HG02798 (cell line): Measurements from ENCODE around the gene RAP1B.

Experiments
- ATAC-seq: cut with Tn5 transposase; IDR thresholded peaks from one replicate; pipeline ENCODE4 v1.9.1; 2021; ENCODE audit warnings: mild to moderate bottlenecking; ENCODE audit not compliant: unreplicated experiment, poor library complexity

The RAP1B gene

DNA sequence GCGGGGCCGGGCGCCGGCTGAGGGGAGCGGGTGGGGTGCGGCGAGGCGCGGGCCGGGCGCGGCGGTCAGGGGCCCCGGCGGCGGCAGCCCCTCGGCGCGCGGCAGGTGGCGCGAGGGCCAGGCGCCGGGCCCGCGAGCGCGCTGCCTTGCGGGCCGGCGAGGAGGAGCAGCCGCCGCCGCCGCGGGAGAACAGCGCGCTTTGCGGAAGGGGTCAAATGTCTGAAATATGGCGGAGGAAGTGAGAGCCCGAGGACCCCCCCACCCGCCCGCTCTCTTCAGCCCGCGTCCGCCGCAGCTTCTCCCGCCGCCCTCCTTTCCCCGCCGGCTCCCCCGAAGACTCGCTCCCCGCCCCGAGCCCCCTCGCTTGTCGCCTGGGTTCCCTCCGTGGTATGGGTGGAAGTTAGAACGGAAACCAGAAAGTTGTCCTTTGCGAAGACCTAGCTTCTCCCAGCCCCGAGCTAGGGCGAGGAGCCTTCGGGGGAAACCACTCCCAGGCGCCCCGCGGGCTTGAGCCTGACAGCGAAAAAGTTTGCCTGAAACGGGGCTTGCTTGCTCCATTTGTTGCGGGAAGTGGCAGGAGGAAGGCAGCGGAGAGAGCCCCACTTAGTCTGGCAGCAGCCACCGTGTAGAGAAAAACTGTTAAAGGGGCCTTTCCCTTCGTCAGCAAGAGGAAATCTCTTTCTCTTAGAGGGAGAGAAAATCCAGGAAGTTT lies 551 bp downstream of the RAP1B start:
- peak; percentile 36 for ATAC-seq

GRCh38 chr12:68611806-68612160 lies 1.1 kb downstream of the RAP1B start:
- no peak for ATAC-seq

GRCh38 chr12:68612202-68612601 lies 1.5 kb downstream of the RAP1B start:
- no peak for ATAC-seq

DNA sequence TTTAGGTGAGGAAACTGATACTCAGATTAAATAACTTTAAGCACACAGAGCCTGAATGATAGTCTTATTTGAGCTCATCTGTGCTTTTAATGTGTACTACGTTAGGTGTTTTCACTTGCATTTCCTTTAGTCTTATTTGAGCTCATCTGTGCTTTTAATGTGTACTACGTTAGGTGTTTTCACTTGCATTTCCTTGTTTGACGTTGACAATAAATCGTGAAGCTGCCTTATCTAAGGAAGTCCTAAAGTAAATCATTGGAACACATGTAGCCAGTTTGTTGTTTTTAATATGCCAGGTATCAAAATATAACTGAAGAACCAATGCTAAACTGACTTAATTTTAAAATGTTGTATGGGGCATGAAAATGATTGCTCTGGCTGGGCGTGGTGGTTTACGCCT lies 2.0 kb downstream of the RAP1B start:
- ATAC-seq = no peak

GRCh38 chr12:68613209-68613904 lies 2.7 kb downstream of the RAP1B start:
- ATAC-seq = no peak

DNA sequence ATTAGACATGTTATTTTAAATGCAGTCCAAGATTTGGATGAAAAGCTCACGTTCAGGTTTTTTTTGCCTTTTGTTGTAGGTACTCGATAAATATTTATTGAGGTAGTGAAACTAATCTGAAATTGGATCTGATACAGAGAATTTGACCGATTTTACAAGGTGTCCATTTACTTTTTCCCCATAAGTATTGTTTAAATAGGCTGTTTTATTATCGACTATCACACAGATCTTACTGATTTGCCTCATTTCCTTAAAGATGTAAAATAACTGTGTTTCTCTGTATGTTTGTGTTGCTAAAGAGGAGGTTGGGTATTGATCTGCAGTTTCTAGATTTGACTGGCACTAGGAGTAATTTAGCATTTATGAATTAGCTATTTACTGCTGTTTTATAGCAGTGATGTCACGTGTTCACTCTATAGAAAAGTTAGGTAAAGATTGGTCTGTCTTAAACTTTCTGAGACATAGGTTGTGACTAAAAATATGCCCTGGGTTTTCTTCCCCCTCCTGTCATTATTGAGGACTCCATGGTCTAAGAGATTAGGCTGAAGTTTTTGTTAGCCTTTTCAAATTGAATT lies 3.5 kb downstream of the RAP1B start:
- no peak for ATAC-seq

- ATAC-seq = no peak
These were observed 4.1 kb downstream of the RAP1B start for GRCh38 chr12:68614769-68615168.

DNA sequence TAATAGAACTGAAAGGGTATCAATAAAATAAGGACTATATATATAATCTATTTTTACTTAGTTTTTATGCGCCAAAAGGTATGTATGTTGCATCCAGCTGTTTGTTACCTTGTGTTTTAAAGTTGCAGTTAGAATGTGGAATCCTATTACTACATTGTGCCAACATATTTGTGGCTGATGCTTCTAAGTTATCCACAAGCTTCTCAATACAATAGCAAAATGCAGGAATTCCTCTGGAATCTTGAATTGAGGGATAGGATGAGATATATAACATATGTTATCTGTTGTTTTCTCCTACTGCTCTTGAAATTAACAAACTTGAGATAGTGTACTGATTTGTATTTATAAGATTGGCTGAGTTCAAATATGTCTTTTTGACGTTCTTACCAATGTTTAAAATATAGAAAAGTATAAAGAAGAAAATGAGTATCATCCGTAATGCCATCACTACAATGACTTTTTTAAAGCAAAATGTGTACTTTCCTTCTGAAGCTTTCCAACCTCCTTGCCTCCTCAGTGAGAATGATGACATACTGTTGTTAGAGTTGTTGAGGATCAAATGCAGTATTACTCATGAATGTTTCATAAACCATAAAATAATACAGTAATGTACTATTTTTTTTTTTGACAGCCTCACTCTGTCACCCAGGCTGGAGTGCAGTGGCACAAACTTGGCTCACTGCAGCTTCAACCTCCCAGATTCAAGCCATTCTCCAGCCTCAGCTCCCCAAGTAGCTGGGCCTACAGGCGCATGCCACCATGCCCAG lies 6.6 kb downstream of the RAP1B start:
- ATAC-seq = no peak

- no peak for ATAC-seq
These were observed 8.8 kb downstream of the RAP1B start for GRCh38 chr12:68619541-68619940.

DNA sequence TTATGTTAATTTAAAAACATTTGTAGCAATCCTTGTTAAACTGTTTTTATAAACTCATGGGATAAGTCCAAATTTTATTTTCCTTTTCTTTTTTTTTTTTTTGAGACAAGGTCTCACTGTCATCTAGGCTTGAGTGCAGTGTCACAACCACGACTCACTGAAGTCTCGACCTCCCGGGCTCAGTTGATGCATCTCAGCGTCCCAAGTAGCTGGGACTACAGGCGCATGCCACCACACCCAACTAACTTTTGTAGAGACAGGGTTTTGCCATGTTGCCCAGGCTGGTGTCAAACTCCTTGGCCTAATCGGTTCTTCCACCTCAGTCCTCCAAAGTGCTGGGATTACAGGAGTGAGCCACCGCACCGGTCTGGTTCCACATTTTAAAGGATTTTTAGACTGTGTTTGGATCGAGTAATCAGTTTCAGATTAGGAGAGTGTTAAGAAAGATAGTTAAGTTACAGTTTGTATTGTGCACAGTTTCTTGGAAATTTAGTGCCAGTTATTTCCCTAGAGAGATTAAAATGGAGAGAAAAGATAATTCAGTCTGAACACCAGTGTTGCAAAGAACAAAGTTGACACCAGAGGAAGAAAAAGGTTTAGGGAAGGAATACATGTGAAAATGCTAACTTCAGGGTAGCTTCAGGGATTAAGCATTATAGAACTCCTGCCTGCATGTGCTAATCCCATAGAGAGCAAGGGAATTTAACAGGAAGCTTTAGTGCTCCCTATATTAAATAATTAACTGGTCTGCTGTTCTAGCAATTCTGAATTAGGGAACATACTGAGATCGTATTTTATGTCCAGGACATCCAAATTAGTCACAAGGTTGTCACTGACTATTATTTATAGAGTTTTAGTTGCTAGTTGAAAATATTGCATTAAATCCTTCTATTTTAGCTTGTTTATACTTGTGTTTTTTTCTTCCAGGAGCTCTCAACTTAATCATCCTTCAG lies 10.1 kb downstream of the RAP1B start:
- ATAC-seq = no peak

DNA sequence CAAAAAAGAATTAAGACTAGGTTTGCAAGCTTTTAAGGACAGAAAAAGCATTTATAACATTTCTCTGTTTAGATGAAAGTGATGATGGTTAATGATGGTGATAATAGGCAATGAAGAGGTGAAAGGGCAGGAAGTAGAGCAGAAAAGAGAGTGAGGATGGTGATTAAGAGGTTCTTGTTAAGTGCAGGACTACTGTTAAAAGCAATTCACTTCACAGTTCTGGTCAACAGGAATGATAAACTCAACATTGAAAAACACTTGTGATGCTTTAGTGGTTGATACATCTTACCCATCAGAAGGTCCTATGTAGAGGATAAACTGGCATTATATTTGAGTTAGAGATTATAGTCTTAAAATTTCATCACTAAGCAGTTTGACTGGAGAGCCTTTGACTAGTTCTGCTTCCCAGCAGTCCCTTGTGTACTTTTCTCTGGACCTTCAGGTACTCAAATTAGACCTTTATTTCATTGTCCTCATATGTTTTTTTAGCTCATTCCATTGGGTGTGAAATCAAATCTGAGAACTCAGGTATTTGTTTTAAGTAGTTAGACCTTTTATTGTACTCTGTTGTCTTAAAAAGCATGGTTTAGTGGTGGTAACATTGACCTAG lies 10.9 kb downstream of the RAP1B start:
- no peak for ATAC-seq

- ATAC-seq = no peak
These were observed 11.6 kb downstream of the RAP1B start for GRCh38 chr12:68622250-68622649.

GRCh38 chr12:68623059-68623458 lies 12.4 kb downstream of the RAP1B start:
- no peak for ATAC-seq

- ATAC-seq = no peak
These were observed 13.3 kb downstream of the RAP1B start for GRCh38 chr12:68623984-68624383.

- no peak for ATAC-seq
These were observed 14.2 kb downstream of the RAP1B start for GRCh38 chr12:68624933-68625332.

DNA sequence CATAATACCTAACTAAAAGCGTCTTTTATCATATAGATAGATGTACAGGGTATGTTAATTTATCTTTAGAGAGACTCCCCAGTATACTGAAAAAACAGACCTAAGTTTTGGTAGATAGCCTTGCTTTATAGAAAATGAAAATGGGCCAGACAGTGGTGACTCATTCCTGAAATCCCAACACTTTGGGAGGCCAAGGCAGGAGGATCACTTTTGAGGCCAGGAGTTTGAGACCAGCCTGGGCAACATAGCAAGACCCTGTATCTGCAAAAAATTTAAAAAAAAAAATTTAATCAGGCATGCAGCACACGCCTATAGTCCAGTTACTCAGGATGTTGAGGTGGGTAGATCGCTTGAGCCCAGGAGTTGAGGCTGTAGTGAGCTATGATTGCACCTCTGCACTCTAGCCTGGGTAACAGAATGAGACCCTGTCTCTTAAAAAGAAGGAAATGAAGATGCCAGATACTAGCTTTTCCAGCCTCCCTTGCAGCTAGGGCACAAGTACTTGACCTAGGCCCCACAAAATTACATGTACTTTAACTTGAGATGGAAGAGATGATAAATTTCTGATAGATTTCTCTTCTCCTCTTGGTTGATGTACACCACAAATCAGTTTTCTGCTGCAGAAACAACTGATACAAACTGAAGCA lies 17.1 kb downstream of the RAP1B start:
- no peak for ATAC-seq

GRCh38 chr12:68628698-68629097 lies 18.0 kb downstream of the RAP1B start:
- ATAC-seq = no peak

DNA sequence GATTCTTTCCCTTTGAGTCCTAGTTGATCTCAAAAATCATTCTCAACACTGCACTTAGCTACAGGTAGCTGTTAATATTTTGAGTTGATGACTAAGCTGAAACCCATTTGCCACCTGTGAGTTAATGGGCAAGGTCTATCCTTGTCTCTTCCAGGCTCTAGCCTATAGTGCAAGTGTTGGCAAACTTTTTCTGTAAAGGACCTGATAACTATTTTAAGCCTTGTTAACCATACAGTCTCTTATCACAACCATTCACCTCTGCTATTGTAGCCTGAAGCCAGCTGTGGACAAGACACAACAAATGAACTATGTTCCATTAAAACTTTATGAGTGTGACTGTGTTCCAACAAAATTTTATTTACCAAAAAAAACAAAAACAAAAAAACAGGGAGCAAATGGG lies 19.4 kb downstream of the RAP1B start:
- ATAC-seq = no peak

GRCh38 chr12:68630598-68630997 lies 19.9 kb downstream of the RAP1B start:
- ATAC-seq = no peak
